Right atrium auricular region (tissue), 2 donors: ENCODE data around the gene CLCA1. TPM values are rescaled to one million over a fixed set of nuclear protein-coding genes. Genes with fewer than 3 reads are reported as not detected.

Experiments used
- DNase-seq: peaks from one replicate; pipeline ENCODE4 v3.0.0-alpha.2; 2019; ENCODE audit warnings: low spot score
- H3K27ac ChIP-seq, 2 donors: fragments of 200-600 bp; sonication (generic); 1 replicate in 1 of 2; 2 replicates in 1 of 2; pipeline ENCODE4 v1.5.1; 2016 to 2019
- H3K27me3 ChIP-seq, 2 donors: fragments of 200-600 bp; sonication (generic); one replicate each; pipeline versions ENCODE4 v1.5.1 to v1.6.0; 2017 to 2019
- H3K36me3 ChIP-seq: fragments of 200-600 bp; sonication (generic); one replicate; pipeline ENCODE4 v1.5.1; 2016
- H3K4me1 ChIP-seq, 2 donors: fragments of 200-600 bp; sonication (generic); one replicate each; pipeline versions ENCODE4 v1.5.1 to v1.6.0; 2017 to 2019
- H3K4me3 ChIP-seq, 2 donors: fragments of 200-600 bp; sonication (generic); 1 replicate in 1 of 2; 2 replicates in 1 of 2; pipeline ENCODE4 v1.5.1; 2017 to 2019; ENCODE audit warnings: mild to moderate bottlenecking in 1 of 2, moderate library complexity in 1 of 2
- H3K9me3 ChIP-seq, 2 donors: fragments of 200-600 bp; sonication (generic); one replicate each; pipeline ENCODE4 v1.5.1; 2019
- total RNA-seq, 2 donors: library from RNA; depleted of rRNA; stranded (reverse); fragments of >200 nt; gene quantifications; one replicate each; pipeline ENCODE4 v1.1.0, GENCODE V29; 2016
- TF ChIP-seq, protein P1 (sequence below), 2 donors: fragments of 200-600 bp; sonication (generic); IDR thresholded peaks; one replicate each; pipeline ENCODE4 v1.5.1; 2019; ENCODE audit warnings: antibody characterized with exemption in 2 of 2

Gene CLCA1
- total RNA-seq, 2 donors from 2014 or later: not detected

DNA sequence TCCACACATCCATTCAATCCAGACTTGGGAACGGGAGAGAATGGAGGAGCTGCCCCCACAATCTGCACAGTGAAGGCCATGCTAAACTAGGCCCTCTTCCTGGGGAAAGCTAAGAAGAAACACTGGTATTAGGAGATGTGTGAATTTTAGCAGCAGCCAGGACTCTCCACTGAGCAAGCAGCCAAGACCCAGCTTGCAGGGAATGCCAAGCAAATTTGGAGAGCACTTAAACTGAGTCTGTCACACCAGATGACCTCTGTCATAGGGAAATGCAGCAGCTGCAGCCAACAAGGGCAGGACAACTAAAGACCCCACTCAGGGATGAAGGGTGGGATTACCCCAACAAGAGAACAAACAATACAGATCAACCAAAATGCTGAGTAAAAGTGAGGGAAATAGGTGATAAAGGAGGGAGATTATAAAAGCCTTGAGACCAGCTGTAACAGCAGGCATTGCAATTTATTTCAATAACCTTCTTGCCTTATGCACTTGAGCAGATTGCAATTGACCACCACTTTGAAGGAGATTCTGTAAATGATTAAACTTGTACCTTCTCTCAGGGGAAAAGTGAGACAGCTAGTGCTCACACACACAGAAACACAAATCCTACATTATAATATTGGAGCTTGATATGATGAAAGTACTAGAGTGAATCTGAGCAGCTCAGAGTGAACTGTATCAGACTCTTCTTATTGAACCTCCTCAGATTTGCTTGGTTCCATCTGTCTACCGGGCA lies 2.5 kb upstream of the CLCA1 start:
- H3K9me3 ChIP-seq: no peaks in the 10 kb centered on the region
- no peak overlapping the region for H3K27ac ChIP-seq
- H3K36me3 ChIP-seq: no peaks in the 10 kb centered on the region
- TF ChIP-seq, protein P1, sequence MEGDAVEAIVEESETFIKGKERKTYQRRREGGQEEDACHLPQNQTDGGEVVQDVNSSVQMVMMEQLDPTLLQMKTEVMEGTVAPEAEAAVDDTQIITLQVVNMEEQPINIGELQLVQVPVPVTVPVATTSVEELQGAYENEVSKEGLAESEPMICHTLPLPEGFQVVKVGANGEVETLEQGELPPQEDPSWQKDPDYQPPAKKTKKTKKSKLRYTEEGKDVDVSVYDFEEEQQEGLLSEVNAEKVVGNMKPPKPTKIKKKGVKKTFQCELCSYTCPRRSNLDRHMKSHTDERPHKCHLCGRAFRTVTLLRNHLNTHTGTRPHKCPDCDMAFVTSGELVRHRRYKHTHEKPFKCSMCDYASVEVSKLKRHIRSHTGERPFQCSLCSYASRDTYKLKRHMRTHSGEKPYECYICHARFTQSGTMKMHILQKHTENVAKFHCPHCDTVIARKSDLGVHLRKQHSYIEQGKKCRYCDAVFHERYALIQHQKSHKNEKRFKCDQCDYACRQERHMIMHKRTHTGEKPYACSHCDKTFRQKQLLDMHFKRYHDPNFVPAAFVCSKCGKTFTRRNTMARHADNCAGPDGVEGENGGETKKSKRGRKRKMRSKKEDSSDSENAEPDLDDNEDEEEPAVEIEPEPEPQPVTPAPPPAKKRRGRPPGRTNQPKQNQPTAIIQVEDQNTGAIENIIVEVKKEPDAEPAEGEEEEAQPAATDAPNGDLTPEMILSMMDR (IDR thresholded peaks at IDR 0.05): no peak
- no peak overlapping the region for H3K4me3 ChIP-seq
- no peaks in the 10 kb centered on the region for H3K27me3 ChIP-seq
- H3K4me1 ChIP-seq: no peaks in the 10 kb centered on the region
- no peak for DNase-seq

DNA sequence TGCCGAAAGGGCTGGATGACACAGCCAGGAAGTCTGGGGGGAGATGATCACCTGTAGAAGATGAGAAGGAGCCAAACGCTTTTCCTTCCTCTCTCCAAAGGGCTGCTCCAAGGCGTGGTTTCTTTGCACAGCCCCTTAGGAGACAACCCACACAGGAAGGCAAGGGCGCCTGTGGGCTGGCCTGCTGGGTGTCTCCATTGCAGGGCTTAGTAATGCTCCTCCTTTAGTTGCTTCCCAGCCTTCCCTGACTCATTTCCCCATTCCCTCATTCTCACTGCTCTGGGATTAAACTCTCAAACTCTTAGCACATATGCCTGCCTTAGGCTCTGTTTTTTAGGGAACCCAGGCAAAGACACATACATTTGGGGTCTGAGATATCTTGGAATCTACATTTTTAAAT lies 1.7 kb upstream of the CLCA1 start:
- Histone ChIP-seq H3K36me3 (no peaks in the 10 kb centered on the region), H3K4me1 (no peaks in the 10 kb centered on the region), H3K27me3 (no peaks in the 10 kb centered on the region), H3K4me3 (no peak overlapping the region), H3K9me3 (no peaks in the 10 kb centered on the region), H3K27ac (no peak overlapping the region)
- no peak for DNase-seq
- TF ChIP-seq, protein P1 (IDR thresholded peaks at IDR 0.05): no peak

DNA sequence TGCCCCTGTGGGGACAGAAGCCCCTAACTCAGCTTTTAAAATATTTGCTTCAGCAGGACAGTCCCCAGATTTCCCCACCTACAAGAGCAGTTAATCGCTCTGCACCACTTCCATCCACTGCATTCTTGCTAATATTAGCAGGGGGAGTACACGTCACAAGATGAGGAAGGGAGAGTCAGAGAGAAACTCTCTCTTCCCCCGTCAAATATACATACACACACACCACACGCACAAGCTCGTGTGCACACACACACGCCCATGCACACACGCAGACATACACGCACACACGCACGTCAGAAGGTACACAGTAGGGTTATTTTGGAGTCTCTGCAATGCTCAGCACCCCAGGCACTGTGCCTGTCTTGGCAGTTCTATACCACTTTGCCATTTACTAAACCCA lies 2.1 kb downstream of the CLCA1 start:
- H3K4me1 ChIP-seq: no peaks in the 10 kb centered on the region
- H3K36me3 ChIP-seq: no peaks in the 10 kb centered on the region
- H3K27me3 ChIP-seq: no peaks in the 10 kb centered on the region
- H3K4me3 ChIP-seq: no peak overlapping the region
- no peaks in the 10 kb centered on the region for H3K9me3 ChIP-seq
- TF ChIP-seq, protein P1 (IDR thresholded peaks at IDR 0.05): no peak
- no peak for DNase-seq
- no peak overlapping the region for H3K27ac ChIP-seq

DNA sequence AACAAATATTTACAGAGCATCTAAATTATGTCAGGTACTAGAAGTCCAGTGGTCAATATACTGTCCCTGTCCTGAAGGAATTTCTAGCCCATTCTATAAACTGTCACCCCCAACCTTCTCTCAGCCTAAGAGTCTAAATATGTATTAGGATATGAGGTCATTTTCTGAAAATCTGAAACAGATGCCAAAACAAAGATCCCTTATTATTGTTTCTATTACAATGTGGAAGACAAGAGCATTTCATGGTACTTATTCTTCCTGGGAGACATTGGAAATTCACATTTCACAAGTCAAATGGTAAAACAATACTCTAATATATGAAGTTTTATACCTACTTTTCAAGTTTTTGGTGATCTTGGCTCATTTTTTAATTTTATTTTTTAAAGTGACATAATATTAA lies 2.6 kb downstream of the CLCA1 start:
- H3K27ac ChIP-seq: no peak overlapping the region
- H3K9me3 ChIP-seq: no peaks in the 10 kb centered on the region
- TF ChIP-seq, protein P1 (IDR thresholded peaks at IDR 0.05): no peak
- no peaks in the 10 kb centered on the region for H3K27me3 ChIP-seq
- H3K36me3 ChIP-seq: no peaks in the 10 kb centered on the region
- DNase-seq: no peak
- H3K4me3 ChIP-seq: no peak overlapping the region
- H3K4me1 ChIP-seq: no peaks in the 10 kb centered on the region

DNA sequence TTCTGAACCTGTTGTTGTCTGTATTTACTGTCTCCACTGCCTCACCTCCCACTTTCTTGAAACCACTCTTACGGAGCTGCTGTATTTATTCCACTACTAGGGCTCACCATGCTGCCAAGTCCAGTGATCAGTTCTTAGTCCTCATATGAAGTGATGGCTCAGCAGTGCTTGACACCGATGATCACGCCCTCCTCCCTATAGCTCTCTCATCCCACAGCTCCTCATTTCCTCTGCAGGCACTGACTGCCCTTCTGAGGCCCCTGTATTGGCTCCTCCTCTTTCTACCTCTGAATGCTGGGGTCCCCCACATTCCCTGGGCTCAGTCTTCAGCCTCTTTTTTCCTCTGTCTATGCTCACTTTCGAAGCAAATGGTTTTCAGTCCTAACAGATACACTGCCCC lies 3.4 kb downstream of the CLCA1 start:
- H3K4me3 ChIP-seq: no peak overlapping the region
- TF ChIP-seq, protein P1 (IDR thresholded peaks at IDR 0.05): no peak
- H3K9me3 ChIP-seq: no peaks in the 10 kb centered on the region
- no peak for DNase-seq
- no peaks in the 10 kb centered on the region for H3K36me3 ChIP-seq
- no peaks in the 10 kb centered on the region for H3K4me1 ChIP-seq
- no peaks in the 10 kb centered on the region for H3K27me3 ChIP-seq
- no peak overlapping the region for H3K27ac ChIP-seq

DNA sequence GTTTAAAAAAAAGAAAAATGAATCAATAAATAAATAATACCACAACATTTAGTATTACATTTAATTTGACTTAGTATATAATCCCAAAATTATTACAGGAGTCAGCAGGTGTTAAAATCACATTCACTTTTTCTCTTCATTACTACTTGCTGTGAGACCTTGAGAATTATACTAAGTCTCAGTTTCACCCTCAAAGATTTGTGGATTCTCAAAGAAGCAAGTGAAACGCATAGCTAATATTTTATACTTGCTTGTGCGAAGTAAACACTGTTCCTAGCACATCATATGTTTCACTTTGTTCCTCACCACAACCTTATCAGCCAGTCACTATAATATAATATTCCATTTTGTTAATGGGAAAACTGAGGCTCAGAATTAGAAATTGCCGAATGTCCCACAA lies 4.0 kb downstream of the CLCA1 start:
- H3K27ac ChIP-seq: no peak overlapping the region
- H3K4me3 ChIP-seq: no peak overlapping the region
- H3K4me1 ChIP-seq: no peaks in the 10 kb centered on the region
- no peaks in the 10 kb centered on the region for H3K36me3 ChIP-seq
- TF ChIP-seq, protein P1 (IDR thresholded peaks at IDR 0.05): no peak
- DNase-seq: no peak
- H3K27me3 ChIP-seq: no peaks in the 10 kb centered on the region
- no peaks in the 10 kb centered on the region for H3K9me3 ChIP-seq
